ENCODE data around the gene KIAA0040. TPM values are rescaled to one million over a fixed set of nuclear protein-coding genes. Genes with fewer than 3 reads are reported as not detected.
A peak's percentile ranks its signal among the peaks of the same experiment; 100 is the strongest.

Gene KIAA0040
- 0.31 TPM for total RNA-seq (2021; ENCODE audit: unreplicated experiment)
- polyA plus RNA-seq (2012; ENCODE audit: insufficient read length): not detected
- Bru-seq, nascent RNA: percentile 33 among the genes with signal in this experiment
- percentile 33 among the genes with signal in this experiment for BruChase-seq, experiment 1, labeled RNA remaining after a 2-hour chase
- percentile 32 among the genes with signal in this experiment for BruChase-seq, experiment 2, labeled RNA remaining after a 6-hour chase
- long read RNA-seq: 0 reads

- H3K9me3 ChIP-seq (ENCODE audit: control insufficient read depth, insufficient read depth, low read depth, low read length): no peaks in the 10 kb centered on the region
- H3K27me3 ChIP-seq (ENCODE audit: control insufficient read depth, insufficient read depth, low read length): peaks cover 3% of the 10 kb centered on the region; the same call in 1 of the 2 replicates
- CTCF ChIA-PET: no interaction called here
- H3K27ac ChIP-seq (ENCODE audit: low read length): no peak within 1 kb of the TSS
- ATAC-seq (peak; percentile 88), DNase-seq (ENCODE audit: low read depth, low spot score) (no peak)
- H3K36me3 ChIP-seq (ENCODE audit: control insufficient read depth, insufficient read depth, low read length): peaks cover 8% of the 10 kb centered on the region; the same call in 1 of the 2 replicates
- intact Hi-C loops (cut with micrococcal nuclease; ENCODE audit: unreplicated experiment) (no loop called here), in situ Hi-C loops (cut with HindIII; ENCODE audit: low pct_unique_long_range_greater_than_20kb, low sequenced_read_pairs) (no loop called here)
- peaks cover 7% of the 10 kb centered on the region for H3K4me1 ChIP-seq (ENCODE audit: control insufficient read depth, insufficient read depth, low read length)
- POLR2A ChIA-PET: no interaction called here
- TF ChIP-seq REST (IDR thresholded peaks at IDR 0.05; ENCODE audit: insufficient read depth in 1 of 2, low read depth in 2 of 2, low read length in 1 of 2) (no peak), CTCF (IDR thresholded peaks at IDR 0.05) (0 out of 2 replicates have a peak, but pooled peaks have one; percentile 15)
- no TSS peak for BruUV-seq (replicated peaks)
- peak within 1 kb of the TSS; percentile 39 to 65 for H3K4me3 ChIP-seq (ENCODE audit: low read depth in 2 of 2, low read length in 2 of 2)
These were observed at the start of gene KIAA0040 for GRCh38 chr1:175192630-175193526. TSS of gene KIAA0040 (minus strand) at chr1:175192776. CDS start at chr1:175161013, 31,763 bp downstream.

- TF ChIP-seq CTCF (IDR thresholded peaks at IDR 0.05) (no peak), REST (IDR thresholded peaks at IDR 0.05; ENCODE audit: insufficient read depth in 1 of 2, low read depth in 2 of 2, low read length in 1 of 2) (no peak), SIN3A (IDR thresholded peaks at IDR 0.05; ENCODE audit: borderline replicate concordance, insufficient read depth, low read depth, low read length) (no peak), TCF7L2 (IDR thresholded peaks at IDR 0.05; ENCODE audit: low read depth, low read length) (no peak), POLR2AphosphoS5 (IDR thresholded peaks at IDR 0.05; ENCODE audit: low read depth, low read length) (no peak)
- H3K27ac ChIP-seq (ENCODE audit: low read length): no peak overlapping the region
- in situ Hi-C loops (cut with HindIII; ENCODE audit: low pct_unique_long_range_greater_than_20kb, low sequenced_read_pairs) (no loop called here), intact Hi-C loops (cut with micrococcal nuclease; ENCODE audit: unreplicated experiment) (no loop called here)
- no TSS peak for BruUV-seq (replicated peaks)
- no peaks in the 10 kb centered on the region for H3K36me3 ChIP-seq (ENCODE audit: control insufficient read depth, insufficient read depth, low read length)
- H3K4me3 ChIP-seq (ENCODE audit: low read depth in 2 of 2, low read length in 2 of 2): no peak overlapping the region
- POLR2A ChIA-PET: no interaction called here
- no peaks in the 10 kb centered on the region for H3K27me3 ChIP-seq (ENCODE audit: control insufficient read depth, insufficient read depth, low read length)
- no peaks in the 10 kb centered on the region for H3K9me3 ChIP-seq (ENCODE audit: control insufficient read depth, insufficient read depth, low read depth, low read length)
- ATAC-seq: no peak
- CTCF ChIA-PET: no interaction called here
- no peak for DNase-seq (ENCODE audit: low read depth, low spot score)
- H3K4me1 ChIP-seq (ENCODE audit: control insufficient read depth, insufficient read depth, low read length): no peaks in the 10 kb centered on the region
These were observed 44.8 kb upstream of the KIAA0040 start for GRCh38 chr1:175237389-175237788.

All from Panc1 (cell line).